Cortex of kidney (tissue), 1 donor: ENCODE measurements around the gene SPTBN1.

ENCODE experiments used
- DNase-seq: peaks from one replicate; lab custom pipeline; 2025; lab: John Stamatoyannopoulos, UW

Gene SPTBN1

DNA sequence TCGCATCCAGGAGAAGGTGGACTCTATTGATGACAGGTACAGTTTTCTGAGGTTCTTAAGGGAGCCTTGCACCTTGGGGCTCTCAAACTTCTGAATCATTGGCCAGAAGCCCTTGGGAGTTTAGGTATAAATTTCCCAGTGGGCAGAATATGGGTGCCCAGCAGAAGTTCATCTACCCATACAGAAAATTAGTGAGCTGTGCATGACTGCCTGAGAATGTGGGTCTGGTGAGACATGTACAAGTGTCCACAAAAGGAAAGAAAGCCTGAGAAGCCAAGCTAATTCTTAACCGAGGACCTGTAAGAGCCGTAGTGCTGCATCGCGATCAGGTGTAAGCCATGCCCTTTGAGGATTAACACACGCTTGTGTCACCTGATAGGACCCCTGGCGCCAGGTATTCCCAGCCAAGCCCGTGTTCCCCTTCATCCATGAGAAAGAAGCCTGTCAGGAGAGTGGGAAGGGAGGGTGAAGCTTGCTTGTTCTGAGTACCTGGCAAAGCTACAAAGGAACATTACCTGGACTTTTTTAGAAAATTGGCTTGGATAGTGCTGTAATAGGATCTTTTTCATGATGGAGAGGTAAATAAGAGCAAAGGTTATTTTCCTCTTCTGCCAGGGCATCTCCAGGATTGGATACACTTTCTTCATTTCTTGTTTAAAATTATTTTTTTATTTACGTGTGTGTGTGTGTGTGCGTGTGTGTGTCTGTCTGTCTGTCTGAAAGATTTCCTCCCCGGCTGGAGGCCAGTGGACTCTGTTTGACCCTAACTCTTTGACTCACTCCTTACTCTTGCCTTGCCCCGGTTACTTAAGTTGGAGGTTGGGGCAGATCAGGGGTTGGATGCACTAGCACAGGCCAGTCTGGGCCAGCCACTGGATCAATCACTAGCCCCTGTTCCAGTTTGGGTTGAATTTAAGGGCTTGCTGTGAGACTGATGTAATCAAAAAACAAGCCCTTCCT lies 176.9 kb downstream of the SPTBN1 start:
- DNase-seq = no peak

DNA sequence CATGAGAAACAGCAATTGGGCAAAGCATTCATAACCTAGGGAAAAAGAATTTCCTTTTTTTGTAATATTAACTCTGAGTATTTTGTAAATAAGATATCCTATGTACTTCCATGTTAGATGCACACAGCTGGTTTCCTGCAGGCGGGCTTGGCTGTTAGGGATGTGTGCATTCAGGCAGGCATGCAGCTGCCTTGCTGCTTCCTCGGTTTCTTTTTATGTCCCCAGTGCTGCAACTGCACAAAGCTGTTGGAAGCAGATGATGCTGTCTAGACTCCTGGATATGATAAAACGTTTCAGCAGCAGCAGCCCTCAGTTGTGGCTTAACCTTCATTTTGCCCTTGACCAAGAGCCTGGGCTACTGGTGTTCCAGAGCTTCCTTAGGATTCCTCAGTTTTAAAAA lies 177.9 kb downstream of the SPTBN1 start:
- no peak for DNase-seq

DNA sequence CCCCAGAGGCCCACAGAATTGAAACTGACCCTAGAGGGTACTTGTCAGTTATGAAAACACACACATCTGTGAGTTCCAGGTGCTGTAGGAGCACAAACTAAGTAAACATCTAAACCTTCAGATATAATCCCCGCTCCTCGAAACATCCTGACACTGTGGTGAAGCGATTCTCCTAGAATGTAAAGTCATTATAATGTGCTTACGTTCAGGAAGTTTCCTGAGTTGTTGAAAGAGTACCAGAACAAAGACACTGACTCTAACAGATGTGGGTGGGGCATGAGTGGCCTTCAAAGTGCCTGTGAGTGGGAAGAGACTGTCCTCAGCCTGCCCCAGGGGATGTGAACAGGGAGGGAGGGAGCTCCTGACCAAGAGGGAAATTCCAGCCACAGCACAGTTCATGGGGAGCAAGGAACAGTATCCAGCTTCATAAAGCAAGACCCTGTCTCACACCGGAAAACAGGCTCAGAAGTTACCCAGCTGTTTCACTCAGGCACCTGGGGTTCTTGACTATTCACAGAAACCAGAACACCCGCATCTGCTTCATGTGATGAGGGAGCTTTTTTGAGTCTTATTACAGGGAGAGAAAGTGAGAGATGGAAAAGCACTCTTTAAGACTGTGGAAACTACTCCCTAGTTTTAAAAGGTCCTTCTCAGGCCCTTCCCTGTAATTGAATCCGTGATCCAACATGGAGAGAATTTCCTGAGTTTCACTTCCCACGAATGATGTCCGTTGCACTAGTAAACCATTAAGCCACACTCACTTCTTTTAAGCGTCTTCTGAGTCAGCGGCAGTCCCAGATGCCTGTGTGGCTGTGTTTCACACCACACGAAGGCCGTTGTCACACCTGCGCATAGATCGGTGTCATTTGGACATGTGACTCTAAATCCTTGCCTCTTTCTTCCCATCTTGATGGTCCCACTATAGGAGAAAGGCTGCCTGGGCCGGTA lies 178.7 kb downstream of the SPTBN1 start:
- DNase-seq = no peak

DNA sequence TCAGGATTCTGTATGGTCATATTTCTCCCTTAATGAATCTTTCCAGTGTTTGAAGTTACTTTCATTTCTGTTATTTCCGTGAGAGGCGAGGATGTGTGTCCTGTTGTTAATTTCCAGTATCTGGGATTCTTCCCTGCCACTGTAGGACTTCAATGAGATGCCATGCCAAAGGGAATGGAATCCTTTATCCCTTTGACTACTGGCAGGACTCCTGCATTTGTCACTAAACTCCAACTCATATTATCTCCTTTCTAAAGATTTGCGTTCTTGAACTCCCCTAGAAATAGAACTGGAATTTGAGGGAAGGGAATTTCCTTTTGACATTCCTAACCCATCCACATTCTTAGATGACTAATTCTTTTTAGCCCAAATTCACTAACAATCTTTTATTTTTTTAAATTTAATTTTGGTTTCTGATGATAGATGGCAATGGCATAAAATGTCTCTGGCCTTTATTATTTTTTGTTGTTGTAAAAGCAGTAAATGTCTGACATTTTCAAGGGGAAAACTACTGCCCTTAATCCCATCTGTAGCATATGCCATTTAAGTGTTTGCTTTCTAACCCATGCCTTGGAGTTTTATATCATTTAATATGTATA lies 179.5 kb downstream of the SPTBN1 start:
- no peak for DNase-seq

DNA sequence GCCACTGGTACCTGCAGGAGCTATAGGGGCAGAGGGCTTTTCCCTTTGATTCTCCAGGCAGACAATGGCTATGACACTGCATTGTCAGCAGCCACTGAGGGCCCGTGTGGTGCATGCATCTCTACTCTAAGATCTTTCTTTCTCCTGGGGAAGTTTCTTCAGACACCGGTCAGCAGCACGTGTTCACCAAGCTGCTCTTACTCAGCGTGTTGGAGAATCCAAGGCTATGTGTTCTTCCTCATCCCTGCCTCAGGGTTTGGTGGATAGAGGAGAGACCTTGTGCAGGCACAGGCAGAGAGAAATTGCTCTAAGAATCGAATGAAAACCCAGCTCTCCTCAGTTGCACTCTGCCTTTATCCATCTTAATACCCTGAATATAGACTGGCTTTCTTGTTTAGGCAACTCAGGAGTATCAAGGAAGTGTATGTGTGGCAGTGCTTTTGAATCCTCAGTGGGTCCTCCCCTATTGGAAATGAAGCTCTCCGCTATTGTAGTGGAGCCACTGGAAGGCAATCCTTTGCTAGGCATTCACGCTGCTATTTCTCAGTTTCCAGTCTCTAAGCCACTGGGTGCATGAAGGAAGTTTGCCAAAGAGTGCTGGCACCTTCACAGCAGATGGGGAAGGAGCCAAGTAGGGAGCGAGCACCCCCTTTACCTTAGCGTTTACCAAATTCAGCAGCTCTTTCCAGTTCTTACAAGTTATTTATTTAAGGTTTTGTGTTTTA lies 180.4 kb downstream of the SPTBN1 start:
- no peak for DNase-seq

DNA sequence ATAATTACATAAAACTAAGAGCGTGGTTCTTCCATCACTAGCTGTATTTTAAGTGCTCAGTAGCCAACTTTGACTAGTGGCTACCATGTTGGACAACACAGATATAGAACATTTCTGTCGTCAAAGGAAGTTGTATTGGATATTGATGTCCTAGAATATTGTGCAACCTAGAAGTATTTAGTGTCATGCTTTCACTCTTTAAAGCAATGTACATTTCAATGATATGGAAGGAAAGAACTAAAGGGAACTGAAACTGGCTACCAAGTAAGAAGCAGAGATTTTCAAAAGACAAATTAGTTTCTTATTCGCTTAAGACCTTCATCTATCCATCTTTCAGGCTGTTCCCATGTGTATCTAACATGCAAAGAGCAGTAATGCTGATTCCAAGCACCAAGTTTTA lies 182.0 kb downstream of the SPTBN1 start:
- DNase-seq = no peak

DNA sequence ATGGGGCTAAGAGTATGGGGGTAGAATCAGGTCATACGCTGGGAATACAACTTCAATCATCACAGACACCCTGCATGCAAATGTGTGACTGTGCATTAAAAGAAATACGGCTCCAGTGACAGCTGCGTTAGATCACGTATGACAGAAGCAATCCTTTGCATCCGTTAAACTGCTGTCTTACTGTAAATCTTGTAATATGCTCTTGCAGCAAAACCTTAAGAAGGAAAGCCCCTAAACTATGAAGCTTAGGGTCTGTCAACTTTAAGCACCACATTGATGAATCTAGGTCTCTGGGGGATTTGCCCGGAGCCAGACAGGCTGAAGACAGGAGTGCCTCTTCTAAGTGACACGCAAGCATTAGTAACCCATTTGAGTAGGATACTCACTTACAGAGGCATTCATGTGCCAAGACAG lies 182.7 kb downstream of the SPTBN1 start:
- DNase-seq = no peak

DNA sequence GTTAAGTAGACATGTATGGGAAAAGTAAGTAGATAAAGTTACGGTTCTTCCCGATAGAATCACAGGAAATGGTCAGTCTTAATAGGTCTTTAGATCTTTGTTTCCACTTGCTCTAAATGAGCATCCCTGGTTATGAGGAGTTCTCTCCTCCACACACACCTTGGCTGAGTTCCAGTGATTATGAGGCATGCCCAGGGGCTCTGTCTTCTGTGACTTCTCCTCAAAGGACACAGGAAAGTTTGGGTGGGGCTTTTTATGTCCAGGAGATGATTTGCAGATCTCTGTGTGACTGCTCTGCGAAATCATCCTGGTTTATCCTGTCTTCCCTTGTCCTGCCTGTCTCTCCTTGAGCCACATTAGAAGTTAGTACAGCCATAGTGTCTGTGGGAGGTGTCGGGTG lies 183.5 kb downstream of the SPTBN1 start:
- DNase-seq = no peak

DNA sequence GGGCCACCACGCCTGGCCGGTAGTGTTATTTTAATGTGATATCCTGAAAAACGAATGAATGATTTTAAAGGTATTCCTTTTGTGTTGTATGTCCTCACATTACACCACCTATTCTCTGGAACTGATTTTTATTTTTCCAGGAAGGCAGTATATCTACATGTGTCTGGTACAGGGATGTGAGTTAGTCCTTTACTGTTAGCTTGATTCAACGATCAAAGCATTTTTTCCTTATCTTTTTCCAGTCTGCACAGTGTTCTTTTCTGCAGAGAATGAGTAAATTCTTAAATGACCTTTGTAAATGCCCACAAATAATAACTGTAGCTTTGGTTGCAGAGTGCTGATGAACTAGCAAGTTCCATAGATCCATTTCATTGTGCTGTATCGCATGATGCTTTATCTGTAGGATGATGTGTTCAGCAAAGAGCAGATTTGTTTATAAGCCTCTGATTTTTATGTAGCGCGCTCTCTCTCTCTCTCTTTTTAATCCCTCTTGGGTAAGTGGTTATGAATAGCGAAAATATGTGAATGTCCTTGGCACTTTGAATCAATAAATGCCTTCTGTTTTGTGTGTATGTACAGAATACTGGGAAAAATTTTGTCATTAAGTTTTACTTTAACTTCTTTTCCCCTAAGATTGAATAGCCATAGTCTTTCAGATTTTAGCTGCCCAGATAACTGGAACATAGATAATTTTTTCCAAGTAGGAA lies 184.9 kb downstream of the SPTBN1 start:
- DNase-seq = no peak

DNA sequence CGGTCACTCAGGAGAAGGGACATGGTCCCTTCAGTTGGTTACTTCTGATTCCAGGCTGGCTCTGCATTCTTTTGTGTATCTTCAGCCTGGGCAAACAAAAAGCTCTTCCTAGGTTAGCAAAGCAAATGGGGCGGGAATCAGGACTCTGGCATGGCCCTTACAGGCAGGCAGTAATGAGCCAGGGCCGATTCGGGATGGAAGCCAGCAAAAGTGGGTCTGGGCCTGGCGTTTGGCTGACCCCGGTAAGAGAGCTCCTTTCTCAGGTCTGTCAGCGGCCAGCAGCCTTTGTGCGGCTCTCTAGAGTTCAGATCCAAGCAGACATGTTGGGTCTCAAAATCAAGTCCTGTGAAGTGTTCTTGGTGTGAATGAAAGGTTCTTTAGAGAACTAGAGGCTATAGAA lies 185.9 kb downstream of the SPTBN1 start:
- DNase-seq = no peak

DNA sequence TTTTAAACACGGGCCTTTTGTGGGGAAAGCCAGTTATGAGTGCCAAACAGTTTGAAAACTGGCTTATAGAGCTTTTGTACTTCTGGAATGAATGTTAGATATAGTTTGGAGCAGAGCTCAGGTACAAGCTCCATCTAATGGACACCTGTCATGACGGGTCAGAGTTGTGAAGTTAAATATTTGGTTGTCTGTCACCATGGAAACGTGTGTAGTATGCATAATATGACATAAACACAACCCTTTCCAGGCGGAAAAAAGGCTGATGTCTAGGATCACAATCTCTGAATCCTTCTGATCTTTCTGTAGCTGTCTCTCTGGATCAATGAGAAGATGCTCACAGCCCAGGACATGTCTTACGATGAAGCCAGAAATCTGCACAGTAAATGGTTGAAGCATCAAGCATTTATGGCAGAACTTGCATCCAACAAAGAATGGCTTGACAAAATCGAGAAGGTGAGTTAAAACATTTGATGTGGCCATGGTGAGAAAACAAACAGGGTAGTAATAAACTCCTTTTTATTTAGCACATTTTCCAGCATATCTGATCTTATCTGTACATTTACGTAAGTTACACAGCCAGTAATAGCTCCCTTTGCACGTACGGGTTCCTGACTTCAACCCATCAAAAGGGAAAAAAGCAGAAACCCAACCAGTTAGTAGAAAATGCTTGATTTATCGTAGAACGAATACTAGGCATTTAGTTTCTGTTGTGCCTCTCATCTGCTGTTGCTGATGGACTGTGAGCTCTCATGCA lies 186.7 kb downstream of the SPTBN1 start:
- DNase-seq = no peak

DNA sequence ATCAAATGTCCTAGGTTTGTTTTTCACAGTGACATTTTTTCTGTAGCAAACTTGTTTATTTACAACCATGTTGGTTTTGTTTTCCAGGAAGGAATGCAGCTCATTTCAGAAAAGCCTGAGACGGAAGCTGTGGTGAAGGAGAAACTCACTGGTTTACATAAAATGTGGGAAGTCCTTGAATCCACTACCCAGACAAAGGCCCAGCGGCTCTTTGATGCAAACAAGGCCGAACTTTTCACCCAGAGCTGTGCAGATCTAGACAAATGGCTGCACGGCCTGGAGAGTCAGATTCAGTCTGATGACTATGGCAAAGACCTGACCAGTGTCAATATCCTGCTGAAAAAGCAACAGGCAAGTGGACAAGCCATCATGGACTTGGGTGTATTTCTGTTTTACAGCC lies 188.1 kb downstream of the SPTBN1 start:
- no peak for DNase-seq

DNA sequence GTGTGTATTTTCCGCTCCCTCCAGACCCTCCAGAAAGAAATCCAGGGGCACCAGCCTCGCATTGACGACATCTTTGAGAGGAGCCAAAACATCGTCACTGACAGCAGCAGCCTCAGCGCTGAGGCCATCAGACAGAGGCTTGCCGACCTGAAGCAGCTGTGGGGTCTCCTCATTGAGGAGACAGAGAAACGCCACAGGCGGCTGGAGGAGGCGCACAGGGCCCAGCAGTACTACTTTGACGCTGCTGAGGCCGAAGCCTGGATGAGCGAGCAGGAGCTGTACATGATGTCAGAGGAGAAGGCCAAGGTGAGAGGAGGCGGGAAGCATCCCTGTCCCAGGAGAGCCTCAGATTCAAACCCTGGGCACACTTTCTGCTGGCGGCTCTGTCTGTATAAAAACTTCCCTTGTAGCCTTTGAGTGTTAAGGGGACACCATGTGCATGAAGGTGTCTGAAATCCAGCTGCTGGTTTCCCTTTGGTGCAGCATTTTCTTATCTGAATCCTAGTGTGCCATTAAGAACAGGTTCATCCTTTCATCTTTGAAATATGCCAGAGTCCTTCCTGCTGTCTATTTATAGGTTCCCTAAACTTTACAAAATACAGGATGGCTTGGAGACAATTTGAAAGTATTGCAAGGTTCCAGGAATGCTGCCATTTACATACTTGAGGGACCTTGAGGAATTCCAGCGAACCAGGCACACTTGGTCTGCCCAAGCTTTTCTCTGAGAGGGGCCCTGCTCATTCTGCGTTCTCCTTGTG lies 190.2 kb downstream of the SPTBN1 start:
- no peak for DNase-seq

DNA sequence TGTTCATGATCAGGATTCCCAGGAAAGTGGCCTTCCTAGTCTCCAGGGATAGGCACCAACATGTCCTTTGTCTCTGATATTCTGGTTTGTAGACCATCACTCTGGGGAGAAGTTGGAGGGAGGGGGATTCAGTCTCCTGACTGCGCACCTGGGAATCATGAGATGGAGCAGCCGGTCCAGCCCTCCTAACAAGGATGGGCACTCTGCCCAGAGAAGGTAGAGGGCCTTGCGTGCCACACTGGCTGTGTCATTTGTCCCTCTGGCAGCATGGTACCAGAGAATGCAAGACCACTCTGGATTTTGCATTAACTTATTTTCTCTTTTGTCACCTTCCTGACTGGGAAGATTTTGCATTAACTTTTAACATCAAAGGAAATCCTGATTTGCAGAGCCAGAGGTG lies 192.1 kb downstream of the SPTBN1 start:
- no peak for DNase-seq

DNA sequence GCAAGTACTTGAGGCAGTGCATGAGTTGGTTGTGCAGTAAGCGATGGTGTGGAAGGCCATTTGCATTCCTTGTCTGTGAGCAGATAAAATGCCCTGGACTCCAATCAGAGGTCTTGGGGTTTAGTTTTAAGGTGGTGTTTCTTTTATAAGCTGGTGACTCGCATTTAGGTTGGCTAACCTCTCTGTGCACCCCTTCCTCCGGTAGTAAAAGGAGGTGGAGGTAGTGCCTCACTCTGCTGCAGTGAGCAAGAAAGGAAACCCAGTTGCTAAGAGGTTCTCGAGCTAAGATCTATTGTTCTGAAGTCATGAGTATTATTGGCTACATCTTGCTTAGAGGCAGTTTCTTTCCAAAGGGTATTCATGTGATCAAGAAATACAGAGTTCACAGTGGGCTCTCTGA lies 193.1 kb downstream of the SPTBN1 start:
- no peak for DNase-seq

DNA sequence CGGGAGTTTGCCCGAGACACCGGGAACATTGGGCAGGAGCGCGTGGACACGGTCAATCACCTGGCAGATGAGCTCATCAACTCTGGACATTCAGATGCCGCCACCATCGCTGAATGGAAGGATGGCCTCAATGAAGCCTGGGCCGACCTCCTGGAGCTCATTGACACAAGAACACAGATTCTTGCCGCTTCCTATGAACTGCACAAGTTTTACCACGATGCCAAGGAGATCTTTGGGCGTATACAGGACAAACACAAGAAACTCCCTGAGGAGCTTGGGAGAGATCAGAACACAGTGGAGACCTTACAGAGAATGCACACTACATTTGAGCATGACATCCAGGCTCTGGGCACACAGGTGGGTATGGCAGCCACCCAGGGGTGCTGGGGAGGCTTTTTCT lies 193.5 kb downstream of the SPTBN1 start:
- DNase-seq = no peak

DNA sequence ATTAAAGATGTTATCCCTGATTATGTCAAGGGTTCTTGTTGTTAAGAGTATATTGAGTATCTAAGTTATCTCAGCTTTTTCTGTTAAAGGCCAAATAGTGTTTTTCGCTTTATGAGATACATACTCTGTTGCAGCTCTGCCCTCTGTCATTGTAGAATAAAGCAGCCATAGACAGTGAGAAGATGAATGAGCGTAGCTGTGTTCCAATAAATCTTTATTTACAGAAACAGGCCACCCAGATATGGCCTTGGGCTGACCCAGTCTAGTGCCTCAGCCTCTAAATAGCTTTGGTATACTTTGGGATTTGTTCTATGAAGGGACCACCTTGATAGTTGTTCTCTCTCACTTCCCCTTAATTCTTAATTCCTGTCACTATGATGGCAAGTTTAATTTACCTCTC lies 194.5 kb downstream of the SPTBN1 start:
- DNase-seq = no peak

DNA sequence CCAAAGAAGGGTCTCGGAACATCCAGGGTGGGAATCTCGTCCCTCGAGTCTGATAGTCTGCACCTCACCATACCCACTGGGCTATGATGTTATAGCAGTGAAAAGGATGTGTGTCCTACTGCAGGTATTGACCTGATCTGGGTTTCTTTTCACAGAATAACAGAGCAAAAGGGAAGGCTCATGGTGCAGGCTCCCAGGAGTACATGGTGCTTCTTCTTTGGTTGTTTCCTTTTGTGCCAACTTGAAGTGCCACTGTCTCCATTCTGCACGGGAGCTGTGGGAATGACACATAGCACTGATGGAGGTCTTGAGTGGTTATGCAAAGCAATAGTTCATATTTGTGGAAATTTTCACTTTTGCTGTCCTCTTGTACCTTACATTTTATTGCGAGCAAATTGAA lies 195.2 kb downstream of the SPTBN1 start:
- no peak for DNase-seq

DNA sequence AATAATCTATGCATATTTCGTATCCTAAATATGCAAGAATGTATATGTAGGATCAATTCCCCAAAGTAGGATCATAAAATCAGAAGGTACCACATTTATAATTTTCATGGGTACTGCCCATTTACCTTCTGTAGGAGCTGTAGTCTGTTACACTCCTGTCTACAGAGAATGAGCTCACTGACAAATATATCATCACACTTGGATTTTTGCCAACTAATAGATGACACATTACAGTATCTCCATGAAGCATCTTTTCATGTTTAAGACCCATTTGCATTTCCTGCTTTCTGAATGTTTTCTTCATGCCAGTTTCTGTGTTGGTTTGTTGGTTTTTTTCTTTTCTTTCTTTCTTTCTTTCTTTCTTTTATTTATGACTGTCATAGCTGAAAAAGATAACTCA lies 196.4 kb downstream of the SPTBN1 start:
- no peak for DNase-seq
